Psoas muscle (tissue), 8 donors: ENCODE measurements around the gene NME9. TPM values are rescaled to one million over a fixed set of nuclear protein-coding genes. Genes with fewer than 3 reads are reported as not detected.

ENCODE experiments used
- ATAC-seq, 4 donors: fragments of 200-7000 bp; cut with Tn5 transposase; one replicate each; pipeline ENCODE4 v1.9.1; 2020; ENCODE audit warnings: moderate library complexity in 3 of 4, mild to moderate bottlenecking in 2 of 4
- DNase-seq, 2 donors: peaks; one replicate each; pipeline ENCODE4 v3.0.0-alpha.2; 2020
- H3K27ac ChIP-seq: fragments of 200-600 bp; one replicate; pipeline ENCODE4 v1.8.0; 2022
- H3K27me3 ChIP-seq, 3 donors: fragments of 200-600 bp in 1 of 3; one replicate each; pipeline versions ENCODE4 v1.6.1 to v1.8.0; 2013 to 2022; ENCODE audit warnings: low read length in 2 of 3, mild to moderate bottlenecking in 2 of 3, moderate library complexity in 1 of 3; ENCODE audit not compliant: insufficient read depth in 3 of 3
- H3K36me3 ChIP-seq, 2 donors: fragments of 200-600 bp in 1 of 2; one replicate each; pipeline versions ENCODE4 v1.6.1 to v1.8.0; 2013 to 2022; ENCODE audit warnings: low read depth in 1 of 2, mild to moderate bottlenecking in 1 of 2, moderate library complexity in 1 of 2; ENCODE audit not compliant: insufficient read depth in 1 of 2
- H3K4me1 ChIP-seq: fragments of 200-600 bp; one replicate; pipeline ENCODE4 v1.8.0; 2022
- H3K4me3 ChIP-seq: fragments of 200-600 bp; one replicate; pipeline ENCODE4 v1.8.0; 2022; ENCODE audit warnings: mild to moderate bottlenecking
- H3K9me3 ChIP-seq: fragments of 200-600 bp; one replicate; pipeline ENCODE4 v1.8.0; 2022
- CTCF ChIP-seq: fragments of 200-600 bp; IDR thresholded peaks from one replicate; pipeline ENCODE4 v1.8.0; 2022; ENCODE audit warnings: antibody characterized with exemption
- WGBS, 3 donors: extraction: QIAGEN DNeasy Blood & Tissue Kit; methylation state at CpG; one replicate each; pipeline versions ENCODE4 v1.1.6 to v1.1.7; 2013; 5-methylcytosine and 5-hydroxymethylcytosine counted together
- intact Hi-C, 2 donors: fragments of 100-400 bp; cut with DNase I; formaldehyde crosslinking; loops; one replicate each; pipeline versions ENCODE4 v1.11.0 to v1.14.2; 2022
- polyA plus RNA-seq, 3 donors: library from polyadenylated mRNA; stranded (reverse); fragments of 200-250 nt; gene quantifications; one replicate each; pipeline ENCODE4 v1.2.3, GENCODE V29; 2013
- total RNA-seq, 4 donors: library from RNA; stranded (reverse); fragmentation: NEBNext Ultra II Directional in 2 of 4; extraction: Animal tissue kit (Norgen Biotek cat#: 25700) in 2 of 4; gene quantifications; one replicate each; pipeline versions ENCODE4 v1.2.1 to v1.2.4, GENCODE V29; 2021 to 2023
- donor health status: healthy with polysubstance abuse.
- donor health status: DM: no; HTN: no; CAD: no; lungs with moderate emphysema.
- donor health status: Bipolar disorder and iron deficiency.
- donor health status: healthy.
- donor health status: DM: yes; HTN: yes; CAD: no.
- donor health status: DM: no; HTN: no; CAD: no.
- donor health status: DM: no; HTN: no; CAD: no.
- donor health status: DM: yes; HTN: yes; CAD: no.

The NME9 gene
- total and polyA plus RNA-seq, 7 donors: 0.04 to 3.1 (median 1.4) TPM

DNA sequence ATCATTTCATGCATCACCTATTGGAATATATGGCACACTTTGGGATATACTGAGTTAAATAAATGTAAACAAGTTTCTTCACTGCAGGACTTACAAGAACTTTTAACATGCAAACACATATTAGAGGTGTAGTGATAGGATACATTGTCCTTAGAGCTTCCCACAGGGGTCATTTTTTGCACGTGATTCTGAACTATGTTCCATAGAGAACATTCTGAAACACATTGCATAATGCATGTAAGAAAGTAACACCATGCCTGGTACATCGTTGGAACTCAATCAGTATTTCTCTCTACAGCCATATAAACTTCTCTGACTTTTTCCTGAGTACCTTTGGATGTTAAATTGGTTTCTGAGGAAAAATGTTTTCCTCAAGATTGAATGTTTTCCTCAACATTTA, 47.0 kb upstream of the NME9 start:
- no peak overlapping the region for H3K27ac ChIP-seq
- ATAC-seq: peak; percentile 35 to 94 (median 87)
- WGBS, 3 donors: 30 to 40% (median 32%) methylated on average over 2 of the region's 2 CpGs

GRCh38 chr3:138375447-138375846, 45.8 kb upstream of the NME9 start:
- no peak for TF ChIP-seq CTCF
- 70 to 84% (median 77%) methylated on average over 4 of the region's 4 CpGs for WGBS, 3 donors
- no peak overlapping the region for H3K27ac ChIP-seq
- no peak for DNase-seq
- H3K4me3 ChIP-seq: no peak overlapping the region
- peaks cover 59% of the 10 kb centered on the region for H3K4me1 ChIP-seq
- peaks cover 0 to 44% of the 10 kb centered on the region in 2 donors for H3K36me3 ChIP-seq
- no peak for ATAC-seq
- intact Hi-C loops: no loop called here
- H3K9me3 ChIP-seq: no peaks in the 10 kb centered on the region
- no peaks in the 10 kb centered on the region for H3K27me3 ChIP-seq

More for the DNA sequence above, 47.0 kb upstream of the NME9 start:
- Histone ChIP-seq H3K4me1 (peaks cover 72% of the 10 kb centered on the region), H3K27me3 (no peaks in the 10 kb centered on the region), H3K36me3 (peaks cover 0 to 44% of the 10 kb centered on the region in 2 donors), H3K9me3 (no peaks in the 10 kb centered on the region), H3K4me3 (no peak overlapping the region)
- DNase-seq: no peak
- TF ChIP-seq CTCF: no peak
- intact Hi-C loops: no loop called here

GRCh38 chr3:138374573-138375134, 45.0 kb upstream of the NME9 start:
- no peak for DNase-seq
- Histone ChIP-seq H3K27me3 (no peaks in the 10 kb centered on the region), H3K9me3 (no peaks in the 10 kb centered on the region), H3K4me1 (peaks cover 51% of the 10 kb centered on the region), H3K4me3 (no peak overlapping the region), H3K27ac (peak overlapping the region; percentile 39), H3K36me3 (peaks cover 0 to 44% of the 10 kb centered on the region in 2 donors)
- ATAC-seq: no peak
- intact Hi-C loops: no loop called here
- no peak for TF ChIP-seq CTCF
- WGBS, 3 donors: 48 to 80% (median 70%) methylated on average over 2 of the region's 2 CpGs

- Histone ChIP-seq H3K27me3 (no peaks in the 10 kb centered on the region), H3K4me3 (no peak overlapping the region), H3K36me3 (peaks cover 0 to 40% of the 10 kb centered on the region in 2 donors), H3K27ac (no peak overlapping the region), H3K4me1 (peaks cover 52% of the 10 kb centered on the region), H3K9me3 (no peaks in the 10 kb centered on the region)
- TF ChIP-seq CTCF: no peak
- whole genome bisulfite sequencing, 3 donors: 98 to 100% (median 99%) methylated on average over 5 of the region's 5 CpGs
- no peak for DNase-seq
- ATAC-seq: no peak
- intact Hi-C loops: no loop called here
Measured at GRCh38 chr3:138373736-138374094, 44.1 kb upstream of the NME9 start.

- intact Hi-C loops: no loop called here
- ATAC-seq (no peak), DNase-seq (no peak)
- Histone ChIP-seq H3K27ac (no peak overlapping the region), H3K27me3 (no peaks in the 10 kb centered on the region), H3K36me3 (peaks cover 0 to 35% of the 10 kb centered on the region in 2 donors), H3K4me1 (peaks cover 52% of the 10 kb centered on the region), H3K4me3 (no peak overlapping the region), H3K9me3 (no peaks in the 10 kb centered on the region)
- WGBS, 3 donors: 86 to 91% (median 89%) methylated on average over 7 of the region's 7 CpGs
- TF ChIP-seq CTCF: no peak
Measured at GRCh38 chr3:138373087-138373735, 43.6 kb upstream of the NME9 start.
